ENCODE data around the gene FBXO15. TPM values are rescaled to one million over a fixed set of nuclear protein-coding genes. Genes with fewer than 3 reads are reported as not detected.

Gene FBXO15
- total RNA-seq, 1 donor from 2014 or later, result not detected

DNA sequence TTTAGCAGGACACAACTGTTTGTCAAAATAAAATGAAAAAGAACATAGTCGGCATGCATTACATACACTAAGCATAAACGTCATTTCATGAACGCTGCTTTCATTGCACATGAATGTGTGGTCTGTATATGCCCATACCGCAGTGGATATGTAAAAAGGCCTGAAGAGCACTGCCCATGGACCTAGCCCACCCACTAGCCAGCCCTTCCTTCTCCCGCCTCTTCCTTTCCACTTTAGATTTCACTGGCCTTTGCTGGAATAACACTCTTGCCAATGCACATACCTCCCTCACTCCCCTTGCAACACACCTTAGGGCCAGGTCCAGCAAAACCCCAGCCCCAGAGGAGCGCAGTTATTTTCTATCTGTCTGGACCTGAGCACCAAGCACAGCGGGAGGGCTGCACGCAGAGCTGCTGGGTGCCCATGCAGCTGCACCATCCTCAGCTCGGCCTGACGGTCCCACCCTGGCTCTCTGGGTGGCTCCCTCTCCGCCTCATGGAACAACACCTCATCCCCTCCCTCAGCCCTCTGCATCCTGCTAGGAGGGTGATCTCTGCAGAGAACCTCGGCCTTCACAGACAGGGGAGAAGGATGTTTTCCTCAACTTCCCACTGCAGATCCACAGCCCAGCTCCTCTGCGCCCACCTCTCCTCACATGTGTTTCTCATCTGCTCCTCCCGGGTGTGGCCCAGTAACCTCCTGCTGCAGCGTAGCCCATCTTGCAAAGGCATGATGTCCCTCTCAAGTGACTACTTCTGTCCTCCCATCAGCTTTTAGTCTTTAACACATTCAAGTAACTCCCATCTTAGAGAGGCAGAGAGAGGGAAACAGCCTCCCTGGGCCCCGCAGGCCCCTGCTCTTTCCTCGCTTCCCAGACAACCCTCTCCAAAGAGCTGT lies 72.7 kb downstream of the FBXO15 start:
- DNase-seq (ENCODE audit: missing footprints) (no peak), ATAC-seq (no peak)
- intact Hi-C loops (cut with DNase I), result no loop called here

DNA sequence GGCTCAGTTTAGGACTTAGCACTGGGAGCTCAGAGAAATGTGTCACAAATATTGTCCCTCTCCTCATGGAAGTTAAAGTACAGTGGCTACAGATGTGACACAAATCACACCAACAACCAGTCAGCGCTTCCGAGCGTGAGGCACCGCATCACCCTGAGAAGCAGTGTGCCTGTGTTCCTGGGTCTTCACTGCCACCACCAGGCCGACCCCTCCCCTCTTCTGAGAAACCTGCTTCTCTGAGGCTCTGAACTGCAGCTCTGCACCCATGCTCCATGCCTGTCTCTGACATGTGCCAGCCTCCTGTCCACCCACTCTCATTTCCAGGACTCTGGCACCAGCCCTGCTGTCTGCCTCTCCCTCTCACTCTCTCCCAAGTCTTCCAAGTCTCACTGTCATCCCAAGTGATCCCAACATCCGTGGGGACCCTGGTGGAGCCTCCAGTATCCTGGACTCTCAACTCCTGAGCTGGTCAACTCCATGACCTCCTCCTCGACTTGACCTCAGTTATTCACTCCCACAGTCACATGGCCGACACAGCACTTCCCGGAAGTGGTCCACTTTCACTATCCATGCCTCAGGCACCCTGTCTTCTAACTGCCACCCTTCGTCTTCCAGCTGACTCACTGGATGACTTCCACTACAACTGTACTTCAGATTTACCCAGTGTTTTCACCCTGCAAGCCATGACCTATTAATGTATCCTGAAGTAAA lies 73.5 kb downstream of the FBXO15 start:
- intact Hi-C loops (cut with DNase I), result no loop called here
- no peak for ATAC-seq
- no peak for DNase-seq (ENCODE audit: missing footprints)

DNA sequence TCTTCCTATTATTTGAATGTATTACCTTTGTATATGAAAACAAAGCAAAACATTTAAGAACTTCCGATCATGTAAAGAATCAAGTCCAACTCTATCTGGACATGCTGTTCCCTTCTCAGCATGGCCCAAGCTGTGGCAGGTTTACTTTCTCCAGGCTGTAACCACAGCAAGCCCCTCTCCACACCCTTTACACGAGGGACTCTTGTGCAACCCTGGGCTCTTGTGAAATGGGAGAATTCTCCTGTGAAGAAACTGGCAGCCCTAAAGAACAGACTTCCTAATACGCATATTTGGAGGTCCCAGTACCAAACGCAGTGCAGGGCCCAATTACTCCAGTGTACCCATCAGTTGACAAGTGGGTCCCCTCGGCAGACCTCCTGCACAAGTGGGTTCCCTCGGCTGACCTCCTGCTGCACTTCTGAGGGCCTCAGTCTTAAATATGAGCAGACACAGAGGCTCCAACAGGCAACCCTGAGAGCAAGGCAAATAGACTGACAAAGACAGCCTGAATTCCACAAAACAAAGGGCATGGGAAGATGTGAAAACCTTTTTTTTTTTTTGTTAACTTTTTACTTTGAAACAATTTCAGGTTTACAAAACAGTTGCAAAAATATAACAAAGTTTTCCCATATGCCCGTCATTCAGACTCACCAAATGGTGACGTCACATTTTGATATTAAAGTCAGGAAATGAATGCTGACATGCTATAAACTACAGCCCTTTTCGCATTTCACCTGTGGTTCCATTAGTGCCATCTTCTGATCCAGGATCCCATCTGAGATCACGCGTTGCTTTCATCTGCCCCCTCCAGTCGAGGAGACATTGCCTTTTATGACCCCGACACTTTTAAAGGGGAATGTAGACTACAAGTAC lies 78.2 kb downstream of the FBXO15 start:
- ATAC-seq (no peak), DNase-seq (ENCODE audit: missing footprints) (no peak)
- intact Hi-C loops (cut with DNase I), result no loop called here

DNA sequence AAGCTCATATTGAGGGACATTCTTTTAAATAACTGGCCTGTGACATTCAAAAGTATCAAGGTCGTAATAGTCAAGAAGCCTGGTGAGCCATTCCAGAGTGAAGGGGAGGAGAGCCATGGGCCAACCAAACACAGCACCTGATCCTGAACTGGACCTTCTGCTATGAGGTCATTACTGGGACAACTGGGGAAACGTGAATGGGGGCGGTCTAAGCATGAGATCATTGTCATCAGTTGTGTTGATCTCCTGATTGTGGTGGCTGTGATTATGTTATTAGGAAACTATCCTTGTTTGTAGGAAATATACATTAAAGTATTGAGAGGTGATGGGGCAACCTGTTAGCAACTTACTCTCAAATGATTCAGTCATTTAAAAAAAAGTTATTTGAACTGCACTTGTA lies 79.3 kb downstream of the FBXO15 start:
- no peak for ATAC-seq
- intact Hi-C loops (cut with DNase I), result no loop called here
- DNase-seq (ENCODE audit: missing footprints), result no peak

DNA sequence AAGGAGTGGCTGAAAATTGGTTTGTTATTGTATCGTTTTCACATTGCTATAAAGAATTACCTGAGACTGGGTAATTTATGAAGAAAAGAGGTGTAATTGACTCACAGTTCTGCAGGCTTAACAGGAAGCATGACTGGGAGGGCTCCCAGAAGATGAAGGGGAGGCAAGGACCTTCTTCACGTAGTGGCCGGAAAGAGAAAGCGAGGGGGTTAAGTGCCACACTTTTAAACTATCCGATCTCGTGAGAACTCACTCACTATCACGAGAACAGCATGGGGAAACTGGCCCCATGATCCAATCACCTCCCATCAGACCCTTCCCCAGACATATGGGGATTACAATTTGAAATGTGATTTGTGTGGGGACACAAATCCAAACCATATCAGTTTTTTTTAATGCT lies 81.6 kb downstream of the FBXO15 start:
- no peak for DNase-seq (ENCODE audit: missing footprints)
- ATAC-seq, result no peak
- intact Hi-C loops (cut with DNase I), result no loop called here

DNA sequence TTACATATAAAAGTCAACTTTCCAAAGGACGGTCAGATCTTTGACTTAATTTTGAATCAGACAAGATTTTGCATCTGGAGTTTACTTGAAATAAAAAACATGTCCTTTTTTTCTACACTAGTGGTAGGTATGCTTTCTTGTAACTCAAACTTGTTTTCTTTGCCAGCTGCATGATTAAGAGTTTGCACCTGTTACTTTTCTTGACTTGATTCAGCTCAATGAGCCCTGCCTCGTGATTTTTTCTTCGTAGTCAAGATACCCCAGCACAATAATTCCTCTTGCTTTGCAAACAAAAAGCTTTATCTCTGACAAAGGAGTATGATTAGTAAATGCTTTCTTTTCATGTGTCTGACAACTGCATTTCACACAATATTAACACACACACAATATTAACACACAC lies 82.3 kb downstream of the FBXO15 start:
- ATAC-seq (no peak), DNase-seq (ENCODE audit: missing footprints) (no peak)
- intact Hi-C loops (cut with DNase I), result no loop called here

DNA sequence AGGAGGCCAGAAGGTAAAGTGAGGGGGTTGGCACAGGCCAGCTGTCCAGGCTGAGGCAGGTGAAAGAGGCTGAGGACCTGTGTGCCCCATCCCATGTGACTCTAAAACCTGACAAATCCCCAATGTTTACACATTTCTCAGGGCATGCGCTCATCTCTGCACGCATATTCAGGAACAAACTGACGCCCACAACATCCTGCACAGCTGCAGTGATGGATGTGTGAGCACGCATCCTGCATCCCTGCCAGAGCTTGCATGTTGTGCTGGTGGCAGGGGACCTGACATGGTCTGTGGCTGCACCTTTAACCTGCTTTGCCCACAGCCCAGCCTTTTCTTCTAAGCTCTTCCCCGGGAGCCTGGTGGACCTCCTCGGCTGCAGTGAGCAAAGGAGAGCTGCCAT lies 83.1 kb downstream of the FBXO15 start:
- intact Hi-C loops (cut with DNase I), result no loop called here
- DNase-seq (ENCODE audit: missing footprints) (no peak), ATAC-seq (no peak)

DNA sequence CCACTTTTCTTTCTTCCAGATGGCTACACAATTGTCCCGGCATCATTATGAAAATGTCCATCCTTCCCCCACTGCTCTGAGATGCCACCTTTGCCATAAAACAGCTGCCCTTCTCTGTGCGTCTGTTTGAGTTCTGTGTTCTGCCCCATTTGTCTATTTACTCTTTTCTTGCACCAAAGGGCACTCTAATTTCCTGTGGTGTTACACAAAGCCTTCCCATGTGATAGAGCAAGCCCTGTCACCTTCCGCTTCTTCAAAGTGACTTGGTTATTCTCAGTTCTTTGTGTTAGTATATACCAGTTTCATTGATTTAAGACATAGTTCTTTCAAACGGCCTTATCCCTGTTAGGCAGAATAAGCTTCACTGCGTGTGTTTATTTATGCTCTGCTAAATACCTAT lies 84.1 kb downstream of the FBXO15 start:
- intact Hi-C loops (cut with DNase I), result no loop called here
- DNase-seq (ENCODE audit: missing footprints) (no peak), ATAC-seq (no peak)

DNA sequence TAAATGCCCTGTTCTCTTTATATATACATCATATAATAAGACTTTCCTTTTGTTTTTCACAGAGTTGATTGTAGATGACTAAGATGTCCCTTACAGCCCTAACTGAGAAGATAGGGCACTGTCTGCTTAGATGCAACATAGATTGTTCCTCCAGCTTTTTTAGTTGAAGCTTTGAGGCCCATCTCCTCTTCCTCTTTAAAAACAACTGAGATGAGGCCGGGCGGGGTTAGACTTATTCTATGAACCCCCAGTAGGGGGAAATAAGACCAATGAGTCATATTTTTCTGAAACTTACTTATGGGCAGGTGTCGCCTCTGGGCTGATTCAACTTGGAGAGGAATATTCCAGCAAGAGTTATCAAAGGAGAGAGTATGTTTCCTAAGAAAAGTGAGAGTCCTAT lies 84.6 kb downstream of the FBXO15 start:
- DNase-seq (ENCODE audit: missing footprints), result no peak
- intact Hi-C loops (cut with DNase I), result no loop called here
- no peak for ATAC-seq

DNA sequence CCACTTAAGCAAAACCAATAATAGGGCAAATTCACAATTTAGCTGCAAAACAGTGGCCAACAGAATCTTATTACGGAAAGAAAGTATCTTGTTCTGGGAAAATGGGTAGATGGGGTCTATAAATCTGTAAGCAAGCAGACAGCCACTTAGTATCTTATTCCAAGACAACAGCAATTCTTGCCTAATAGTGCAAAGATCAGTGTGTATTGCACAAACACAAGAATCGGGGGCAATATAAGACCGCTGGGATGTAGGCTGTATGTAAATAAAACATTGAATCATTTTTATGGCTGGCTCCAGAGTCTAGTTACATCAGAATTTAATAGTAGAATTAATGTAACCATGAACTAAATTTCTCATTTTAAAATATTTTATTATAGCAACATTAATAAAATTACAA lies 85.6 kb downstream of the FBXO15 start:
- ATAC-seq (no peak), DNase-seq (ENCODE audit: missing footprints) (no peak)
- intact Hi-C loops (cut with DNase I), result no loop called here

DNA sequence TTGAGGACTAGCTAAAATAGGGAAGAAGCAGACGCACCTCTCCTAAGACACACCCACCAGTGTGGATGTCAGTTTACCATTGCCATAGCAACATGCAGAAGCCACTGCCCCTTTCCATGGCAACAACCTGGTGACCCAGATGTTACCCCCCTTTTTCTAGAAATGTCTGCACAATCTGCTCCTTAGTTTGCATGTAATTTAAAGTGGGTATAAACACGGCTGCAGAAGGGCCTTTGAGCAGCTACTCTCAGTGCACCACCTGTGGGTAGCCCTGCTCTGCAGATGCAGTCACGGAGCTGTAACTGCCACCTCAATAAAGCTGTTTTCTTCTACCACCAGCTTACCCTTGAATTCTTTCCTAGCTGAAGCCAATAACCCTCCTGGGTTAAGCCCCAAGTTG lies 87.1 kb downstream of the FBXO15 start:
- intact Hi-C loops (cut with DNase I), result no loop called here
- no peak for ATAC-seq
- DNase-seq (ENCODE audit: missing footprints), result no peak

DNA sequence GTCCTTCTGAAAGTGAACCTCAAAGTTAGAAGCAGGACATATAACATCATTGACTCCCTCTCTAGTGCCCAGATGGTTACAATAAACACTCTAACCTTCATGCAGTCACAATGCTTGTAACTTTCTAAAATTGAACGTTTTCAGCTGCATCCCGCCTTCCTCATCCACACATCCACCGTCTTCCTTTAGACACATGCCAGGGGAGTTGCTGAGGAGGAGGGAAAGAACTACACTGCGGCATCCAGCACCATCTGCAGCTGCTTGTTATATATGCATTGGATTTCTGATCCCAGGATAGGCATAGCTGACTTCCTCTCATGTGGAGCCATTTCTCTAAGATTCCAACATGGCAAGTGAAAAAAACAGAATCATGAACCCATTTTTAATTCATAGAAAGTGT lies 96.8 kb downstream of the FBXO15 start:
- intact Hi-C loops (cut with DNase I), result no loop called here
- no peak for DNase-seq (ENCODE audit: missing footprints)
- ATAC-seq, result no peak

DNA sequence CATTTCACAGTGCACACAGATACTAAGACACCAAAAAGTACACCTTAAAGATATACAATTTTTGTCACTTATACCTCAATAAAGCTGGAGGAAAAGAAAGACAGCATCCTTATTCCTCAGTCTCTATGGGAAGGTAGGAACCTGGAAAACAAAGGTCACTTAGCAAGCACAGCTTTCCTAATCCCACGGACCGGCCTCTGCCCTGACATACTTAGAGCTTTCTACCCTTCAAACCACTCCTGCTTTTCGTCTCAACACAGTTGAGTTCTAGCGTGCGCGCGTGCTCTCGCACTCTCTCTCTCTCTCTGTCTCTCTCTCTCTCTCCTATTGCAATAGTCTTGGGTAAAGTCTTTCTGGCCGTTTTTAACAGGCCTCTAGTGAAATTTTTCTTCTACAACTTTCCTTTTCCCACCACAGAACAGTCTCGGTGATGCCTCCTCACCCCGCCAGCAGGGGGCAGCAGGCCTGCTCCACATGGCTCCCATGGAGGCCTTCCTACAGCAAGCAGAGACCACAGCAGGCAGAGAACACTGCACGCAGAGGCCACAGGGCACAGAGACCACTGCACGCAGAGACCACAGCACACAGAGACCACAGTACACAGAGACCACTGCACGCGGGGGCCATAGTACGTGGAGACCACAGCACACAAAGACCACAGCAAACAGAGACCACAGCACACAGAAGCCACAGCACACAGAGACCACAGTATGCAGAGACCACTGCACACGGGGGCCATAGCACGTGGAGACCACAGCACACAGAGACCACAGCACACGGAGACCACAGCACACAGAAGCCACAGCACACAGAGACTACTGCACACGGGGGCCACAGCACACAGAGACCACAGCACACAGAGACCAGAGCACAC lies 106.9 kb downstream of the FBXO15 start:
- DNase-seq (ENCODE audit: missing footprints) (no peak), ATAC-seq (no peak)
- intact Hi-C loops (cut with DNase I), result no loop called here

DNA sequence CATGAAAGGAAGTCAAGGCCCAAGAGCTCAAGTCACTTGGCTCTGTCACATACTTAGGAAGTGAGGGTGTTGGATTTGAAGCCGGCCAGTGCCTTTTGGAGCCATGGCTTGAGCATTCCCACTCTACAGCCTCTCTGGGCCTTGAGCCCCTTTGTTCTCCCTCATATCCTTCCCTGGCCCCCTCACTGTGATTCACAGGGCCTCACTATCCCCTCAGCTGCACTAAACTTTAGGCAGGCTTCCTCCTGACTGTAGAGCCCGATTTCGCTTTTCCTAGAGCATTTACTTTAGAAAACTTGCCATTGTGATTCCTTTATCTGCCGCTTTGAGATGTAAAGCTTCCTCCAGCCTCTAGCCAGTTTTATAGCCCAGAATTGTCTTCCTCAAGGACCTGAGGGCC lies 107.6 kb downstream of the FBXO15 start:
- intact Hi-C loops (cut with DNase I), result no loop called here
- DNase-seq (ENCODE audit: missing footprints), result no peak
- ATAC-seq, result no peak

DNA sequence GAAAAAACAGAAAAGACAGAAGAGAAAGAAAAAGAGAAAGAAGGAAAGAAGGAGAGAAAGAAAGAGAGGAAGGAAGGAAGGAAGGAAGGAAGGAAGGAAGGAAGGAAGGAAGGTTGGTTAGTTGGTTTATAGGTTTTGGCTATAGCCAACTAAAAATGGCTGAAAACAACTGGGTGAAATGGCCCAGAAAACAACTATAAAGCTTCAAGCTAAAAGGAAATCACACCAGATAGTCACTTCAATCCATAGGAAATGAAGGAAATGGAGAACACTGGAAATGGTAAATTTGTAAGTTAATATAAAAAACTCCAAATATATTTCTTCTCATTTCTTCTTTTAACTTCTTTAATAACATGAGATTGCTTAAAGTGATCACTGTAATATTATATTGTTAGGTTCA lies 118.5 kb downstream of the FBXO15 start:
- ATAC-seq (no peak), DNase-seq (ENCODE audit: missing footprints) (no peak)
- intact Hi-C loops (cut with DNase I), result no loop called here

Data from Right ventricle myocardium inferior (tissue), 1 donor.